Peyer's patch (tissue), 4 donors: Measurements from ENCODE around the gene STOX1.

Source experiments
- CTCF ChIP-seq, 6 experiments: fragments of 450-650 bp in 4 of 6; fragments of 200-600 bp in 2 of 6; sonication (generic) in 1 of 6; IDR thresholded peaks; one replicate each; pipeline ENCODE4 v1.5.1; 2017 to 2019; ENCODE audit warnings: antibody characterized with exemption in 6 of 6, mild to moderate bottlenecking in 3 of 6, moderate library complexity in 1 of 6
- POLR2A ChIP-seq, 2 donors: fragments of 450-650 bp; IDR thresholded peaks; one replicate each; pipeline ENCODE4 v1.5.1; 2017; ENCODE audit warnings: antibody characterized with exemption in 2 of 2, mild to moderate bottlenecking in 2 of 2, moderate library complexity in 2 of 2

DNA sequence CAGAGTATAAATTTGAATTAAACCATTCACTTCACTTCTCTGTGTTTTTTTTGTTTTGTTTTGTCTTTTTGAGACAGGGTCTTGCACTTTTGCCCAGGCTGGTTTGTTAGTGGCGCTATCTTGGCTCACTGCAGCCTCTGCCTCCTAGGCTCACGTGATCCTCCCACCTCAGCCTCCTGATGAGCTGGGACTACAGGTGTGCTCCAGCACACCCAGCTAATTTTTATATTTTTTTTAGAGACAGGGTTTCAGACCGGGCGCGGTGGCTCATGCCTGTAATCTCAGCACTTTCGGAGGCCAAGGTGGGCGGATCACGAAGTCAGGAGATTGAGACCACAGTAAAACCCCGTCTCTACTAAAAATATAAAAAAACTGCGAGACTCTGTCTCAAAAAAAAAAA is 36.9 kb upstream of the STOX1 start:
- TF ChIP-seq CTCF (IDR thresholded peaks at IDR 0.05) (no peak), POLR2A (IDR thresholded peaks at IDR 0.05) (no peak)
